Hepatic stellate cell (primary cell): ENCODE measurements around the gene ESRRG.

Experiments
- DNase-seq: peaks from one replicate; pipeline ENCODE4 v3.0.0; 2011; ENCODE audit warnings: low spot score

Gene ESRRG

GRCh38 chr1:216627252-216627651, 96.0 kb downstream of the ESRRG start:
- no peak for DNase-seq

- DNase-seq, result no peak
Measured at GRCh38 chr1:216626394-216627067, 96.7 kb downstream of the ESRRG start.

GRCh38 chr1:216621536-216621935, 101.7 kb downstream of the ESRRG start:
- DNase-seq, result no peak

GRCh38 chr1:216617081-216617875, 106.0 kb downstream of the ESRRG start:
- no peak for DNase-seq

GRCh38 chr1:216616425-216616824, 106.8 kb downstream of the ESRRG start:
- no peak for DNase-seq

GRCh38 chr1:216614011-216614934, 109.0 kb downstream of the ESRRG start:
- no peak for DNase-seq

GRCh38 chr1:216612291-216612690, 110.9 kb downstream of the ESRRG start:
- no peak for DNase-seq

GRCh38 chr1:216607067-216607697, 116.0 kb downstream of the ESRRG start:
- DNase-seq, result no peak

GRCh38 chr1:216606047-216606637, 117.1 kb downstream of the ESRRG start:
- DNase-seq, result no peak

- no peak for DNase-seq
Measured at GRCh38 chr1:216604771-216605170, 118.5 kb downstream of the ESRRG start.

- DNase-seq, result peak; percentile 69
Measured at GRCh38 chr1:216600730-216601609, 122.3 kb downstream of the ESRRG start.

GRCh38 chr1:216599851-216600250, 123.4 kb downstream of the ESRRG start:
- no peak for DNase-seq

- no peak for DNase-seq
Measured at GRCh38 chr1:216598448-216598847, 124.8 kb downstream of the ESRRG start.

GRCh38 chr1:216596281-216596862, 126.9 kb downstream of the ESRRG start:
- DNase-seq, result no peak

- no peak for DNase-seq
Measured at GRCh38 chr1:216587715-216588114, 135.5 kb downstream of the ESRRG start.

- no peak for DNase-seq
Measured at GRCh38 chr1:216582151-216582550, 141.1 kb downstream of the ESRRG start.

GRCh38 chr1:216580538-216581057, 142.6 kb downstream of the ESRRG start:
- no peak for DNase-seq

GRCh38 chr1:216576234-216576937, 146.8 kb downstream of the ESRRG start:
- no peak for DNase-seq

- no peak for DNase-seq
Measured at GRCh38 chr1:216566641-216567205, 156.5 kb downstream of the ESRRG start.
